Measurements from ENCODE around the gene FASTK.

The FASTK gene

GRCh38 chr7:151081170-151082101 is 827 bp upstream of the FASTK start:
- DNase-seq = peak; percentile 64

DNA sequence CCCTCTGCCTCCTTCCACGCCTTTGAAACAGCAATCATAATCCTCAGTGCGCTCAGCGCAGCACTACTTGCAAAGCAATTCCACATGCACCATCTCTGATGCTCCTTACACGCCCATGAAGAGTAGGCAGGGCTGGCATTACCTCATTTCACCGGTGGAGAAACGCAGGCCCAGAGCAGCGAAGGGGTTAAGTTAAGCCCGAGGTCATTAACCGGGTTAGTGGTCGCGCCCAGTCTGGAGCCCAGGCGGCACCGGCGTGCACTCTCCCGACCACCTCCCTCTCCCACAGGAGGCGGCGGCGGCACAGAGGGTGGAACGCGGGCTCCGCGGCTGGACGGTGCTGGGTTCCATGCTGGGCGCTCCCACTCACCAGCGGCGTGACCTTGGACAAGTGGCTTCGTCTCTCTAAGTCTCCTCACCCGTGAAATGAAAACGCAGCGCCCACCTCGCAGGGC is 515 bp downstream of the FASTK start:
- peak; percentile 50 for DNase-seq

DNA sequence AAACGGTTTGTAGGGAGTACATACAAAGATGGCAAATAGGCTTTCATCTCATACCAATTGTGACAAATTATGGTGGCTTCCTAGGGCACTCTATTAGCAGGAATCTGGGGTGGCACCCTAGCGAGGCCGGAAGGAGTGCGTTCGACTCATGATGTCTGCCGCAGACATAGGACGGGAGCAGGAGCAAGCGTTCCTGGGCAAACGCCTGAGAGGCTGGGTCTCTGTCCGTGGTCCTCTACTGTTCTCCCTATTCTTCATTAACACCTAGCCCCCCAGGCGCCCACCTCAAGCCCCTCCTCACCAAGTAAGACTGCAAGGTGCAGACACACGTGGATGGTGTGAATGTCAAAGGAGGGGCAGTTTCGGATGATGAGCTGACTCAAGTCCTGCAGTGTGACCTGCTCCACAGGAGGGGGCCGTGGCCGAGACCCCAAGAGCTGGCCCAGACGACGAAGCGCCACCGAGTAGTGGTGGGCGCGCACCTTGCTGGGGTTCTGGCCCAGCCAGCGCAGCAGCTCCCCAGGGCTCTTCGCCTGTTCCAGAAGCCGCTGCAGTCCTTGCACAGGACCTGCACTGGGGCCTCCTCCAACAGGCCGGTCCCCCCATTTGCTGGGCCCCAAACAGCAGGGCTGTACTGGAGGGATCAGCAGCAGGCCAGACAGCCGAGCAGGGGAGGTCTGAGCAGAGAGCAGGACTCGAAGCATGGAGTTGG is 1.3 kb downstream of the FASTK start:
- no peak for DNase-seq

- DNase-seq = peak; percentile 49
These were observed 2.2 kb downstream of the FASTK start for GRCh38 chr7:151078233-151079040.

DNA sequence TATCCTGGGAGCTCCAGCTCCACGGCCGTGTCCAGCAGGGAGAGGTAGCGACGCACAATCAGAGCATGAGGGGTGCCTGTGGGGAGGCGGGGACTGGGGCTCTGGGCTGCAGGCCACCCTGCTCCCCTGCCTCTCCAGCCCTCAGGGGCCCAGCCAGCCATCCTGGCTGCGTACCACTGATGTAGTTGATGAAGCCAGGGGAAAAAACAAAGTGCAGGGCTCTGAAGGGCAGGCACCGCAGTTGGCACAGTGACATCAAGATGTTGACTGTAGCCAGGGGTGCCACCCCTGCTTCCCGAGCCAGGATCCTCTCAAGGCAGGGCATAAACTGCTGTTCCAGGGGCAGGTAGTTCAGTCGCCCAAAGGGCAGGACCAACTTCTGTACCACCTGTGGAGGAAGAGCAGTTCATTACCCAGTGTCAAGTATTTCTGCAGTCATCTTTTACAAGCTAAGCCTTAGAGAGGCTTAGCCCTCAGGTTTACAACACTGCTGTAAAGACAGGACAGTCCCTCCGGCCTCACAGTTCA is 2.8 kb downstream of the FASTK start:
- DNase-seq = no peak

DNA sequence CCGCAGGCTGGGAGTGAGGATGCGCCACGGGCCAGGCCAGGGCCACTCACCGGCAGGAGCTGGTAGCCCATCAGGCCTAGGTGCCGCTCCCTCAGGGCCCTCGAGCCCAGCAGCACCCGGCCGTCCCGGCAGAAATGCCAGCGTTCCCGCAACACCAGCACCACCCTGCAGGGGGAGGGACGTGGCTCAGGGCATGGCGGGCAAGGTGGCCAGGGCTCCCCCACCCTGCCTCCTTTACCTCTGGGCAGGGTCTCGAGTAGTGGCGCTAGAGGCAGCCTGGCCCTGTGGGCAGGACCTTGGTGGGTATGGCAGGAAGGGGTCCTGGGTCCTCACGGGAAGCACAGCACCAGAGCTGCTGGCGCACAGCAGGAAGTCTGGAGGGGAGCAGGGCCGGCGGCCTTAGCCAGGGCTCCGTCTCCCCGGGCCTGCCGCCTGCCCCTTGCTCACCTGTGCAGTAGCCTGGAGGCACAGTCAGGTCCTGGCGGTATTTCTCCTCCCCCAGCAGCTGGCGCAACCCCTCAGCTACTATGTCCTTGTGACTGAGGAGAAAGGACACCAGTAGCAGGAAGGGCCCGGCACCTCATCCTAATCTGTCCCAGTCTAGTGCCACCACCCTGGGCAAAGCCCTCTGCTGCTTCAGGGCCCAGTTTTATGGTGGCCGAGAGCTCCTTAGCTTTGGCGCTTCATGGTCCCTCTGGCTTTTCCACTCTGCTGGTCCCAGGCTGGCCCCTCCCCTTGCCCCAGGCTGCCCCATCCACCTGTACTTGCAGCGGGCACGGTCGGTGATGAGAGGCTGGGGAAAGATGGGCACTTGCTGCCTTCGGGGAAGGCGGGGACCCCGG is 3.5 kb downstream of the FASTK start:
- DNase-seq = peak; percentile 37

DNA sequence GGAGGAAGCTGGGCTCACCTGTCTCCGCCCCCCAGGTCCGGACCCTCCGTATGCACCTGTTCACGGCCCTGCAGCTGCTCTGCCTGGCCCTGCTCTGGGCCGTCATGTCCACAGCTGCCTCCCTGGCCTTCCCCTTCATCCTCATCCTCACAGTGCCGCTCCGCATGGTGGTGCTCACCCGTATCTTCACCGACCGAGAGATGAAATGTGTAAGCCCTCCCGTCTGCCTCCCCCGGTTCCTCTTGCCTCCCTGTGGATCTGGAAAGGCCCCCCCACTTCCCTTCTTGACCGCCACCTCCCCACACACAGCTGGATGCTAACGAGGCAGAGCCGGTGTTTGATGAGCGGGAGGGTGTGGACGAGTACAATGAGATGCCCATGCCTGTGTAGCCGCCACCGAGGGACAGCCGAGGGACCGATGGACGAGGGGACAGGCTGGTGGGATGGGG is 4.6 kb downstream of the FASTK start:
- DNase-seq = no peak

- no peak for DNase-seq
These were observed 5.0 kb downstream of the FASTK start for GRCh38 chr7:151075662-151075971.

DNA sequence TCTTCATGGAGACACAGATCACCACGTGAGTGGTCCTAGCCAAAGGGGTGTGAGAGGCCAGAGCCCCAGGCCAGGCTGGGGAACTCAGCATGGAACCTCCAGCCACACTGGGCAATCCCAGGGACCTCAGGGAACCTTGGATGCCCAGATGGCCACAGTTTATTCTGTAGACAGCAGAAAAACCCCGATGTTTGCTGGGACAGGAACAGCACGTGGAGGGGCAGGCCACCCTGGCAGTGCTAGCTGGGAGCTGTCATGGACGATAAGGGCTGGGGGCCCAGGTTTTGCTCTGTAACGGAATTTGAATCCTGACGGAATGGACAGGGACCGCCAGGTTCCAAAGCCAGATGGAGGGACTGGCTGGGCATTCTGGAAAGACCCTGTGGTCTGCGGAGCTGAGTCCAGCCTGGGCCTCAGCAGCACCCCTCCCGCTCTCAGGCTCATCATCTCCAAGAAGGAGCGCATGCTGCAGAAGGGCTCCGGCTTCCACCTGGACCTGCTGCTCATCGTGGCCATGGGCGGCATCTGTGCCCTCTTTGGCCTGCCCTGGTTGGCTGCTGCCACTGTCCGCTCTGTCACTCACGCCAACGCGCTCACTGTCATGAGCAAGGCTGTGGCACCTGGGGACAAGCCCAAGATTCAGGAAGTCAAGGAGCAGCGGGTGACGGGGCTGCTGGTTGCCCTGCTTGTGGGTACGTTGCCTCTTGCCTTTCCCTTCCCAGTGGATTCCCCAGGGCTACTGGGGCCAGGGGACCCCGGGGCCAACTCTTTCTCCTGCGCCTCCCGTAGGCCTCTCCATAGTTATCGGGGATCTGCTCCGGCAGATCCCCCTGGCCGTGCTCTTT is 5.6 kb downstream of the FASTK start:
- DNase-seq = no peak

DNA sequence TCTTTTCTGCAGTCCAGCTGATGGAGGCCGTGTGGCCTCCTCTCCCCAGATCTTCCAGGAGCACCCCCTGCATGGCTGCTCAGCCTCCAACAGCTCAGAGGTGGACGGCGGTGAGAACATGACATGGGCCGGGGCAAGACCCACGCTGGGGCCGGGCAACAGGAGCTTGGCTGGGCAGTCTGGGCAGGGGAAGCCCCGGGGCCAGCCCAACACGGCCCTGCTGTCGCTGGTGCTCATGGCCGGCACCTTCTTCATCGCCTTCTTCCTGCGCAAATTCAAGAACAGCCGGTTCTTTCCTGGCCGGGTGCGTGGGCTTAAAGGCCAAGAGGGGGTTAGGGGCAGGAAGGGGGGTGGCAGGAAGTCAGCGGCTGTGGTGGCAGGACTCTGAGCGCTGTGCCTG is 6.6 kb downstream of the FASTK start:
- DNase-seq = no peak

GRCh38 chr7:151071032-151071866 is 9.4 kb downstream of the FASTK start:
- DNase-seq = no peak

DNA sequence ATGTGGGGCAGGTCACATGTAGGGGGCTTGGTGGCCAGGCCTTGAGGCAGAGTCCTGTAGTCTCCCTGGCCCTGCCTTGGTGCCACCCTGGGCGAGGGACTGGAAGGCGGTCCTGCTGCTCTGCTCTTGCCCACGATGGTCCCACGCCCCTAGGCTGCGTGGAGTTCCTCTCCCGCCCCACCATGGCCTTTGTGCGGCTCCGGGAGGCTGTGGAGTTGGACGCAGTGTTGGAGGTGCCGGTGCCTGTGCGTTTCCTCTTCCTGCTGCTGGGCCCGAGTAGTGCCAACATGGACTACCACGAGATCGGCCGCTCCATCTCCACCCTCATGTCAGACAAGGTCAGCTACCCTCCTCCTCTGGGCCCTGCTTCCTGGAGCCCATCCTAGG is 10.0 kb downstream of the FASTK start:
- DNase-seq = no peak

DNA sequence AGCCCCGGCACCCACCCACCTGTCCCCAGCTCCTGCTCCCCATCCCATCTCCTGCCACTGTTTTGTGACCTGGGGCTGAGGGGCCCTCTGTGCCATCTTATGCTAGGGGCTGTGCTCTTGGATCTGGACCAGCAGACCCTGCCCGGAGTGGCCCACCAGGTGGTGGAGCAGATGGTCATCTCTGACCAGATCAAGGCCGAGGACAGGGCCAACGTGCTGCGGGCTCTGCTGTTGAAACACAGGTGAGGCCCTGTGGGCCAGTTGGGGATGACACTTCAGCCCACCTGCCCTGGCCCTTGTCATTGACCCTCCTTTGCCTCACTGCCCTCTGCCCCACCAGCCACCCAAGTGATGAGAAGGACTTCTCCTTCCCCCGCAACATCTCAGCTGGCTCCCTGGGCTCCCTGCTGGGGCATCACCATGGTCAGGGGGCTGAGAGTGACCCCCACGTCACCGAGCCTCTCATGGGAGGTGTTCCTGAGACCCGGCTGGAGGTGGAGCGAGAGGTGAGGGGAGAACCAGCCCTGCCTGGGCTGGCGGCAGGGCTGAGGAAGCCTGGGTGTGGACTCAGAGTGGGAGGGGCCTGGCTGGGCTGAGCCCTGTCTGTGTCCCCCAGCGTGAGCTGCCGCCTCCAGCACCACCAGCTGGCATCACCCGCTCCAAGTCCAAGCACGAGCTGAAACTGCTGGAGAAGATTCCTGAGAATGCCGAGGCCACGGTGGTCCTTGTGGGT is 10.6 kb downstream of the FASTK start:
- no peak for DNase-seq

DNA sequence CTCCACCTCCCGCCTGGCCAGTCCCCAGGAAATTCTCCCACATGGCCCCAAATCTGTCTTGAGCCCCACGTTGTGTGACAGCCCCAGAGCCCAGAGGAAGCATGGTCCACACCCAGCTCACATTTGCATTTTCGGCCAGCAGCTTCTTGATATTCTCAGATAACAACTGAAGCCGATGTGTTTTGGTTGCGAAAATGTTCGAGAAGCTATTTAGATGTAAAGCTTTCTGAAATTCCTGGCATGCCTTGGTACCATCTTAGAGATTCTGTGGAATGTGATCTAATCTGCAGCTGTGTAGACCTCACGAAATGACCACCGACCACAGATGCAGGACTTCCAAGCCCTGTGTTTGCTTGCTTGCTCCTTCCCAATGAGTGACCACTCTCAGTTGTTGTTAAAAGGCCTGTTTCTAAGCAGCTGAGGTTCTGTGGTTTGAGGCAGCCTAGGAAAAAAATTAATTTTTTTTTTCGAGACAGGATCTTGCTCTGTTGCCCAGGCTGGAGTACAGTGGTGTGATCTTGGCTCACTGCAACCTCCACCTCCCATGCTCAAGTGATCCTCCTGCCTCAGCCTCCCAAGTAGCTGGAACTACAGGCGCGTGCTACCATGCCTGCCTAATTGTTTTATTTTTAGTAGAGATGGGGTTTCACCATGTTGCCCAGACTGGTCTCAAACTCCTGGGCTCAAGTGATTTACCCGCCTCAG is 12.4 kb downstream of the FASTK start:
- DNase-seq = no peak

GRCh38 chr7:151066273-151066974 is 14.2 kb downstream of the FASTK start:
- no peak for DNase-seq

GRCh38 chr7:151065516-151065915 is 15.1 kb downstream of the FASTK start:
- no peak for DNase-seq

GRCh38 chr7:151064993-151065392 is 15.6 kb downstream of the FASTK start:
- no peak for DNase-seq

DNA sequence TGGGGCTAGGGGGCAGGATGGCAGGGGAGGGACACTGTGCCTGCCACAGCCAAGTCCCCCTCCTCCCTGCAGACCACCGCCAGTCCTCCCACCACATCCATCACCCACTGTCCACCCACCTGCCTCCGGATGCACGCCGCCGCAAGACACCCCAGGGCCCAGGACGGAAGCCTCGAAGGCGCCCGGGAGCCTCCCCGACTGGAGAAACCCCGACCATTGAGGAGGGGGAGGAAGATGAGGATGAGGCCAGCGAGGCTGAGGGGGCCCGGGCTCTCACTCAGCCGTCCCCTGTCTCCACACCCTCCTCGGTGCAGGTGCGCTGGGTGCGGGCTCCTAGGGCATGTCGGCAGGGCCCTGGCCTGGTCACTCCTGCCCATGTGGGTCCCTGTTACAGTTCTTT is 16.2 kb downstream of the FASTK start:
- no peak for DNase-seq
